Putamen (tissue), 1 donor: ENCODE measurements around the gene MRPL40.
"Not testable (repeated sequence)": the region's sequence is repeated elsewhere in the genome, so short reads cannot be mapped to it uniquely, and the experiment has no call there.

Experiments used
- DNase-seq: peaks from one replicate; pipeline ENCODE4 v3.0.0-alpha.2; 2016; ENCODE audit warnings: low spot score

The MRPL40 gene

DNA sequence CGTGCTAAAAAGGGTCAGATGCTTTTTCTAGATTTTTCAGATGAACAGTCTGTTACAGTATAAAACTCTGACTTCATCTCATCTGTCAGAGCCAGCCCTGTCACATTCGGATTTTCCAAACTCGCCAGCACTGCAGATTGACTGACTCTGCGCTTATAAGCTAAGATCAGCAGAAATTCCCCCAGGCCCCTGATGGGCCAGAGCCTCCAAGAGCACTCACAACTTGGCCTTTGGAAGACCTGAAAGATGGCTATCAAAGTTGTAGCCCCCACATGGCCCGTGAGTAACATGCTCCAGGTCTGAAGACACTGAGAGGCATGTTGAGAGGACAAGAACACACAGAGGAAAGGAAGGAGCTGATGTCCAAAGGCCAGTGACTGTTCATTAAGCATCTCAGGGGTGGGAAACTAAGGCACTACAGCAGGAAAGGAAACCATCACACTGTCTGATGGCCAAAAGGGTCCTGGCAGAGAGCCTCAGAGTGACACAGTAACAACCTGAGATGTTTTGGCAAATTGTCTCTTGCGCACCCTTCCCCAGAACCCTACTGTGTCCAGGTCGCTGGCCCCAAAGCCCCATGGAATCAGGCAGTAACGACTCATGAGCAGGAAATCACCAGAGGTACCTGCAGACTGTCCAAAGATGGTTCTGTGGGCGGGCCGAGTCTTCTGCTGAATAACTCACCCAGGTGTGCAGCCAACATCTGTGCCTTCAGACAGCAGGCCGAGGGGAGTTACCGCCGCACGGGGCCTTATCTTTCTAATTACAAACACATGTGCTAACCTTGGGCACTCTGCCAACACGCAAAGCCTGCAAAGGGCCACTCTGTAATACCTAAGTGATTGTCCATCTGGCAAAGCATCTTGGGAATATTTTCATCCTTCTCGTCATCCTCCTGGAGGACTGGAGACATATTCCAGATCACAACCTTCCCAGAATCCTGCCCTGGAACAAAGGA lies 24.4 kb upstream of the MRPL40 start:
- DNase-seq, result no peak

GRCh38 chr22:19410941-19411689 lies 21.2 kb upstream of the MRPL40 start:
- no peak for DNase-seq

- DNase-seq, result no peak
Measured at GRCh38 chr22:19411690-19412045, 20.7 kb upstream of the MRPL40 start.

- DNase-seq, result no peak
Measured at GRCh38 chr22:19412478-19412877, 19.9 kb upstream of the MRPL40 start.

DNA sequence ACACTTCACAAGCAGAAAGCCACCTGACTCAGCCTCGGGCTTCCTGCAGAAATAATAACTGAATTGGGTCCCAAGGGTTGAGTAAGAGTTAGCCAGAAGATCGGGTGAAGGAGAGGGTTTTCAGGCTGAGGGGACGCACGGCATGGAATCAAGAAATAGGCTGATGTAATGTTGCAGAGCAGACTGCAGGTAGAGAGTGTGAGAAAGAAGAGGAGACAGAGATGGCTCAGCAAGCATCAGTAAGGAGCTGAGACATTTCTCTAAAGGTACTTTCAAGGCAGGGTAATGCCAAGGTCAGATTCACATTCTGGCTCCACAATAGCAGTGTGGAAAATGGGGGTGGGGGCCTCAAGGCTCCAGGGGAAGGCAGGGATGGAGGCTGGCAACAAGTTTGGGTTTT lies 19.4 kb upstream of the MRPL40 start:
- DNase-seq, result no peak

DNA sequence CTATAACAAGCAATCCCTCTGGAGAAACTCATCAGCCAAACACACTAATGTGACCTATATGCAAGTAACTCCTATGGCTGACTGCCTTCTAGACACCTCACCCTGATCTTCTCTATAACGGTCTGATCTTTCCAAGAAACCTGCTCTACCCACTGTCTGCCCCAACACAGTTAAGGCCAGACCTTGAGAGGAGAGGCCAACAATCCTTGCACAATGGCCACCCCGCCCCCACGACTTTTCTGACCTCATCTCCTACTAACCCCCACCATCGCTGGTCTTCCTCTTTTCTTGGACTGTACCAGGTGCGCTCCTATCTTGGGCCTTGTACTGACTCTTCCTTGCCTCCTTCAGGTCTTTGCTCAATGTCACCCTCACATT lies 13.3 kb upstream of the MRPL40 start:
- no peak for DNase-seq

DNA sequence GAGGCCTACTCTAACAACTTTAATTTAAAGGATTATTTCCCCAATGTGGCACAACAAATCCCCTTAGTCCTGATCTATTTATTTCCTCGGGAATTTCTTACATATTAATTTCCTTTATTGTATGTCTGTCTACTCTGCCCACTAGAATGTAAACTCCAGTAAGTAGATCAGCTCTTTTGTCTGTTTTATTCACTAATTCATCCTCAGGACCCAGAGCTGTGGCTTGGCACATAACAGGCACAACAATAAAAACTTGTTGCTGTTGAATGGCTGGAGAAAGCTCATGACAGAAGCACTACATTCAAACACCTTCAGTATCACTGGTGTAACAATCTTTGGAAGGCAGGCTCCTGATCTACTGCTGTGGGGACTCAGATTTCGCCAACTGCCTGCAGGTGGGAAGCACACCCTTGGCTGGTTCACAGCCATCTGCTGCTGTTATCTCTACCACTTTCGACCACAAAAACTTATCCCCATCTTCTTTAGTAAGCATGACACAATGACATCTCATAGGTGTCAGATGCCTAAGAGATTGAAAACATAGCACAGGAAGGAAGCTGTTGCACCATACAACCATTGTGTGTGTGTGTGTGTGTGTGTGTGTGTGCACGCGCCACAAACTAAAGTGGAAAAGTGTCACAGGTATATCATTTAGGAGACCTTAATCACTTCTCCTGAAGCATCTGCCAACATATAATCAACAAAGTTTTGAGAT lies 12.7 kb upstream of the MRPL40 start:
- DNase-seq, result no peak

GRCh38 chr22:19420321-19420720 lies 12.0 kb upstream of the MRPL40 start:
- DNase-seq, result no peak

- peak; percentile 45 for DNase-seq
Measured at GRCh38 chr22:19422440-19423301, 9.7 kb upstream of the MRPL40 start.

DNA sequence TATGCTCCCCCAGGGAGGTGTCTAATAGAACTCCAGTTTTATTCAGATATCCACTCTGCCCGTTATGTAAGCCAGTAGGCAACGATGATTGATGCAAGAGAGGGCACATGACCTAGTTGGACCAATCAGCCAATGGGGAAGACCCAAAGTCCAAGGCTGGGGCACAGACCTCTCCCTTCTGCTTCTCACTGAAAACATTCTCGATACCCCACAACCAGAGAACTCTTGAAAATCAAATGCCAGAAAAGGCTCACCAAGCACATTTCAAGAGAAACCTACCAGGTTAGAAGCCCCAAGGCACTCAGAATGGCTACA lies 8.2 kb upstream of the MRPL40 start:
- DNase-seq, result no peak

- no peak for DNase-seq
Measured at GRCh38 chr22:19429950-19430889, 2.1 kb upstream of the MRPL40 start.

GRCh38 chr22:19430890-19431541 lies 1.3 kb upstream of the MRPL40 start:
- DNase-seq, result no peak

DNA sequence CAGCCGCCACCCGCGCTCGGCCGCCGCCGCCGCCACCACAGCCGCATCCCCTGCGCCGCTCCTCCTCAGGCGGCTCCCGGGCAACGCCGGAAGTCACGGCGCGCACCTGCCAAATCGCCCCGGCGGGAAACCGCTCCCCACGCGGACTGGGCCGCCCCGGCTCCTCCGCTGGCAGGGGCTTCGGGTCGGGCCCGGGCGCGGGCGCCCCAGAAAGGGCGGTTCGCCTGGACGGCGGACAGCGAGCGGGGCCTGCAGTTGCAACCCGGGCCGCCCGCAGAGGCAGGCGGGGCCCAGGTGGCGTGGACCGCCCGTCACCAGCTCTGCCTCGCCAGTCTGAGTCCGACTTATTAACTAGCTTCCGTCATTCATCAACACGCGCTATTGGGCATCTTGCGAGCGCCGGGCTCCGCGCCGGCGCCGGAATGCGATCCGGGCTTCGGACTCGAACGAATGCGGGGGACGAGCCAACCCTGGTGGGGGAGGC lies 654 bp upstream of the MRPL40 start, which contains the start of gene HIRA:
Gene HIRA, minus strand, starts transcription at position 85 of the 484 bp plus-strand sequence. CDS start 257 bp downstream, outside the sequence.
- peak; percentile 81 for DNase-seq

- DNase-seq, result no peak
Measured at GRCh38 chr22:19434401-19434800, 2.1 kb downstream of the MRPL40 start.

- DNase-seq, result no peak
Measured at GRCh38 chr22:19434829-19435580, 2.7 kb downstream of the MRPL40 start.

- not testable (repeated sequence) for DNase-seq
Measured at GRCh38 chr22:19436444-19437161, 4.3 kb downstream of the MRPL40 start.

DNA sequence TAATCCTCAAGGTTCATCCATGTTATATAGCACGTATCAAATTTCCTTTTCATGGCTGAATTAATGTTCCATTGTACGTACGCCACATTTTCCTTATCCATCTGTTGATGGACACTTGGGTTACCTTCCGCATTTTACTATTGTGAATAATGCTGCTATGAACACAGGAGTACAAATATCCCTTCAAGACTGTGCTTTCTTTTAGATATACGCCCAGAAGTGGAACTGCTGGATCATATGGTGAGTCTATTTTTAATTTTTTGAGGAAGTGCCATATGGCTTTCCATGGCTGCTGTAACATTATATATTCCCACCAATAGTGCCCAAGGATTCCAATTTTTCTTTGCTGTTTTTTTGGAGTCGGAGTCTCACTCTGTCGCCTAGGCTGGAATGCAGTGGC lies 6.0 kb downstream of the MRPL40 start:
- DNase-seq, result no peak

- no peak for DNase-seq
Measured at GRCh38 chr22:19440411-19441195, 8.3 kb downstream of the MRPL40 start.
